Breast epithelium (tissue), 3 donors: ENCODE measurements around the gene PSTPIP2.

ENCODE experiments used
- POLR2A ChIP-seq: fragments of 450-650 bp; IDR thresholded peaks from one replicate; pipeline ENCODE4 v1.6.1; 2016; ENCODE audit warnings: antibody characterized with exemption, mild to moderate bottlenecking, moderate library complexity
- POLR2AphosphoS5 ChIP-seq, 3 donors: sonication (generic); formaldehyde crosslinking; IDR thresholded peaks; one replicate each; pipeline ENCODE4 v1.6.1; 2017; ENCODE audit warnings: antibody characterized with exemption in 3 of 3
- TF ChIP-seq, protein P1 (sequence below), 3 donors: fragments of 450-650 bp; IDR thresholded peaks; one replicate each; pipeline ENCODE4 v1.5.1; 2016 to 2017; ENCODE audit warnings: antibody characterized with exemption in 3 of 3, mild to moderate bottlenecking in 3 of 3, moderate library complexity in 3 of 3

DNA sequence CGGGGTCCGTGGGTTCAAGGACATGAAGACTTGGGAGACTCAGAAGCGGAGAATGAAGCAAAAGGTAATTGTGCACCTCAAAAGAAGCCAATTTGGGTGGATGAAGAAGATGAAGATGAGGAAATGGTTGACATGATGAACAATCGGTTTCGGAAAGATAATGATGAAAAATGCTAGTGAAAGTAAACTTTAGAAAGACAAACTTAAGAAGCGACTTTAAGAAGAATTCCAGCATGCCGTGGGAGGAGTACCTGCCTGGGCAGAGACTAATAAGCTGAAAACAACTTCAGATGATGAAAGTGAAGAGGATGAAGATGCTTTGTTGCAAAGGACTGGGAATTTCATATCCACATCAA is 43.5 kb downstream of the PSTPIP2 start:
- no peak for TF ChIP-seq POLR2AphosphoS5 (IDR thresholded peaks at IDR 0.05)
- TF ChIP-seq, protein P1, sequence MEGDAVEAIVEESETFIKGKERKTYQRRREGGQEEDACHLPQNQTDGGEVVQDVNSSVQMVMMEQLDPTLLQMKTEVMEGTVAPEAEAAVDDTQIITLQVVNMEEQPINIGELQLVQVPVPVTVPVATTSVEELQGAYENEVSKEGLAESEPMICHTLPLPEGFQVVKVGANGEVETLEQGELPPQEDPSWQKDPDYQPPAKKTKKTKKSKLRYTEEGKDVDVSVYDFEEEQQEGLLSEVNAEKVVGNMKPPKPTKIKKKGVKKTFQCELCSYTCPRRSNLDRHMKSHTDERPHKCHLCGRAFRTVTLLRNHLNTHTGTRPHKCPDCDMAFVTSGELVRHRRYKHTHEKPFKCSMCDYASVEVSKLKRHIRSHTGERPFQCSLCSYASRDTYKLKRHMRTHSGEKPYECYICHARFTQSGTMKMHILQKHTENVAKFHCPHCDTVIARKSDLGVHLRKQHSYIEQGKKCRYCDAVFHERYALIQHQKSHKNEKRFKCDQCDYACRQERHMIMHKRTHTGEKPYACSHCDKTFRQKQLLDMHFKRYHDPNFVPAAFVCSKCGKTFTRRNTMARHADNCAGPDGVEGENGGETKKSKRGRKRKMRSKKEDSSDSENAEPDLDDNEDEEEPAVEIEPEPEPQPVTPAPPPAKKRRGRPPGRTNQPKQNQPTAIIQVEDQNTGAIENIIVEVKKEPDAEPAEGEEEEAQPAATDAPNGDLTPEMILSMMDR (IDR thresholded peaks at IDR 0.05), result no peak
- no peak for TF ChIP-seq POLR2A
